Suprapubic skin (tissue), 4 donors: ENCODE measurements around the gene SRA1. TPM values are rescaled to one million over a fixed set of nuclear protein-coding genes. Genes with fewer than 3 reads are reported as not detected.

Experiments used
- DNase-seq, 2 donors: peaks; one replicate each; pipeline ENCODE4 v3.0.0-alpha.2; 2019; ENCODE audit warnings: low spot score in 2 of 2
- H3K27ac ChIP-seq: fragments of 200-600 bp; sonication (generic); one replicate; pipeline ENCODE4 v1.5.1; 2019
- H3K27me3 ChIP-seq: fragments of 200-600 bp; sonication (generic); one replicate; pipeline ENCODE4 v1.5.1; 2019
- H3K36me3 ChIP-seq: fragments of 200-600 bp; sonication (generic); one replicate; pipeline ENCODE4 v1.5.1; 2019
- H3K4me1 ChIP-seq: fragments of 200-600 bp; sonication (generic); one replicate; pipeline ENCODE4 v1.5.1; 2019
- H3K4me3 ChIP-seq: fragments of 200-600 bp; sonication (generic); one replicate; pipeline ENCODE4 v1.5.1; 2019; ENCODE audit warnings: mild to moderate bottlenecking
- H3K9me3 ChIP-seq: fragments of 200-600 bp; sonication (generic); one replicate; pipeline ENCODE4 v1.5.1; 2019
- CTCF ChIP-seq, 2 donors: fragments of 200-600 bp in 1 of 2; fragments of 450-650 bp in 1 of 2; sonication (generic) in 1 of 2; IDR thresholded peaks; one replicate each; pipeline ENCODE4 v1.5.1; 2016 to 2019; ENCODE audit warnings: antibody characterized with exemption in 2 of 2, mild to moderate bottlenecking in 1 of 2, moderate library complexity in 1 of 2
- EP300 ChIP-seq: sonication (generic); formaldehyde crosslinking; IDR thresholded peaks from one replicate; pipeline ENCODE4 v1.6.1; 2017; ENCODE audit warnings: antibody characterized with exemption
- POLR2A ChIP-seq, 2 donors: fragments of 450-650 bp; IDR thresholded peaks; one replicate each; pipeline ENCODE4 v1.6.1; 2017; ENCODE audit warnings: antibody characterized with exemption in 2 of 2, mild to moderate bottlenecking in 2 of 2, moderate library complexity in 2 of 2
- POLR2AphosphoS5 ChIP-seq, 3 donors: sonication (generic); formaldehyde crosslinking; IDR thresholded peaks; one replicate each; pipeline ENCODE4 v1.6.1; 2017; ENCODE audit warnings: antibody characterized with exemption in 3 of 3
- WGBS: methylation state at CpG from one replicate; pipeline ENCODE4 v1.1.5; 2018; 5-methylcytosine and 5-hydroxymethylcytosine counted together
- total RNA-seq, 4 donors: library from RNA; depleted of rRNA; stranded (reverse); fragments of >200 nt; gene quantifications; one replicate each; pipeline ENCODE4 v1.1.0, GENCODE V29; 2016

Gene SRA1
- total RNA-seq, 4 donors from 2014 or later = 15.8 to 27.7 (median 17.6) TPM

DNA sequence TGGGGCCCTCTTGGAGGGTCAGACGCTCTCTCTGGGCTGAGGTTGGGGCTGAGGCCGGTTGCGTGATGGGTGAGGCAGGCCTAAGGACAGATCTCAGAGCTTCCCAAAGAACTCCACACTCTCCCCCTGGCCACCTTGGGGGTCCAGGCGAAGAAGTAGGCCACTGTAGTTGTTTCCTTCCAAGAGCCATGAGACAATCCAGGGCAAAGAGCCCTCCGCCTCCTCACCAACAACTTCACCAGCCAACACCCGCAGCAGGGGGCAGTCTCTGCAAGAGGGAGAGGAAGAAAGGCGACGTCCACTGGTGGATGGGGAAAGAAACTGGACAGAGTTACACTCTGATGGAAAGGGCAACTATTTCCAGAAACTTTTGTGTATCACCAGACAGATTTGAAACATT is 18.0 kb upstream of the SRA1 start:
- no peak for DNase-seq
- no peaks in the 10 kb centered on the region for H3K27me3 ChIP-seq
- 89% methylated on average over 8 of the region's 8 CpGs for WGBS
- H3K4me1 ChIP-seq = peaks cover 5% of the 10 kb centered on the region
- peaks cover 2% of the 10 kb centered on the region for H3K36me3 ChIP-seq
- no peak overlapping the region for H3K27ac ChIP-seq
- H3K4me3 ChIP-seq = no peak overlapping the region
- no peaks in the 10 kb centered on the region for H3K9me3 ChIP-seq
- TF ChIP-seq POLR2AphosphoS5 (IDR thresholded peaks at IDR 0.05) (no peak), CTCF (IDR thresholded peaks at IDR 0.05) (peak in 1 of 2 donors; percentile 27)

DNA sequence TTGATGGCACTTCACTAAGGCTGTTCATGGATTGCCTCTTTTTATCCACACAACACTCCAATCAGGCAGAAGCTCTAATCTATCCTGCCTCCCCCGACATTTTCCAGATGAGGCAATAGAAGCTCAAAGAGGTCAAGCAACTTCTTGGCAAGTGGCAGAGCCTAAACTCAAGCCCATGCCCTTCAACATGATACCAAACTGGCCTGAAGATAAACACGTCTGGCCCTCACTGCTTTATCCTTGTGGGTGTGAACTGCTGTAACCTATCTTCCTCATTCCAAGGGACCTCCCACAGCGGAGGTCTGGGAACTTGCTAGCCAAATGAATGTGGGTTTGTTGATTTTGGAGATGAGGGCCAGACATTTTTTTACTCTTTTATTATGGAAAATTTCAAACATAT is 16.9 kb upstream of the SRA1 start:
- H3K36me3 ChIP-seq = peaks cover 8% of the 10 kb centered on the region
- H3K27ac ChIP-seq = no peak overlapping the region
- no peaks in the 10 kb centered on the region for H3K9me3 ChIP-seq
- H3K4me1 ChIP-seq = peaks cover 5% of the 10 kb centered on the region
- no peak for TF ChIP-seq POLR2AphosphoS5 (IDR thresholded peaks at IDR 0.05)
- no peak for TF ChIP-seq EP300
- TF ChIP-seq POLR2A (IDR thresholded peaks at IDR 0.05) = no peak
- no peak for TF ChIP-seq CTCF (IDR thresholded peaks at IDR 0.05)
- 56% methylated on average over 3 of the region's 3 CpGs for WGBS
- no peaks in the 10 kb centered on the region for H3K27me3 ChIP-seq
- DNase-seq = no peak
- no peak overlapping the region for H3K4me3 ChIP-seq

- no peak for DNase-seq
- Histone ChIP-seq H3K4me1 (peaks cover 9% of the 10 kb centered on the region), H3K36me3 (peaks cover 8% of the 10 kb centered on the region), H3K27ac (no peak overlapping the region), H3K4me3 (no peak overlapping the region), H3K9me3 (no peaks in the 10 kb centered on the region), H3K27me3 (no peaks in the 10 kb centered on the region)
- TF ChIP-seq POLR2A (IDR thresholded peaks at IDR 0.05) (no peak), POLR2AphosphoS5 (IDR thresholded peaks at IDR 0.05) (no peak), CTCF (IDR thresholded peaks at IDR 0.05) (no peak), EP300 (no peak)
- WGBS = 87% methylated on average over 7 of the region's 7 CpGs
These were observed 16.4 kb upstream of the SRA1 start for GRCh38 chr5:140573683-140574082.

DNA sequence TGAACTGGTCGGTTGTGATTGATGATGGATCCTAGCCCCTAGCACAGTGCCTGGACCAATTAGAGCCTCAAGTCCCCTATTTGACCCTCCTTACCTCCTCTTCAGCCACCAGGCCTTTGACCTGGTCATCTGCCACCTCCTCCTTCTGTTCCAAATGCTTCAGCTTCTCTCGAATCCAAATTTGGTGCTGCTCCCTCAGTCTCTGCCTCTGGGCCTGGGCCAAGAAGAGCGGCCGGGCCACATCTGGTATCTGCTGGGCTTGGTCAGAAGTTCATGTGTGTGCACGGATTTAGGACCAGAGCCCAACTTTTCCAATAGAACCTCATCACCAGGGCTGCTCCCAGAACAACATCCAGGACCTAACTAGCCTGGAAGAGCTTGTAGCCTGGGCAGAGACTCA is 13.8 kb upstream of the SRA1 start:
- Histone ChIP-seq H3K9me3 (no peaks in the 10 kb centered on the region), H3K4me3 (no peak overlapping the region), H3K4me1 (peaks cover 24% of the 10 kb centered on the region), H3K36me3 (peaks cover 26% of the 10 kb centered on the region), H3K27ac (no peak overlapping the region), H3K27me3 (no peaks in the 10 kb centered on the region)
- 78% methylated on average over 5 of the region's 5 CpGs for WGBS
- DNase-seq = no peak
- TF ChIP-seq CTCF (IDR thresholded peaks at IDR 0.05) (no peak), POLR2A (IDR thresholded peaks at IDR 0.05) (no peak), POLR2AphosphoS5 (IDR thresholded peaks at IDR 0.05) (no peak), EP300 (no peak)

DNA sequence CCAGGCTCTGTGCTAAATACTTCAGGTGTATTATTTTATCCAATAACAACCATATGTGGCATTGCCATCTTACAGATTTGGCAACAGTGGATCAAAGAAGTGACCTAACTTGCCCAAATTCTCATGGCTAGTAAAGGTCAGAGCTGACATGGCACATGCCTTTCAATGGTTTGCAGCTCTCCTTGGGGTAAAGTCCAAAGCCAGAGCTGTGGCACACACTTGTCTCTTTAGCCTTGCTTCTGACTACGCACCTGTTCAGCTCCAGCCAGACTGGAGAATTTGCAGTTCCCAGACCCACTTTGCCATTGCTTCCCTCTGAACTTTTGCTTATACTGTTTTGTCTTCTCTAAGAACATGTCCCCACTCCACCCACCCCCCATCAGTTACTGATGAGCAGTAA is 13.2 kb upstream of the SRA1 start:
- H3K27ac ChIP-seq = no peak overlapping the region

More for the DNA sequence above, 13.2 kb upstream of the SRA1 start:
- no peak overlapping the region for H3K4me3 ChIP-seq
- peaks cover 26% of the 10 kb centered on the region for H3K36me3 ChIP-seq
- TF ChIP-seq POLR2A (IDR thresholded peaks at IDR 0.05) = no peak
- TF ChIP-seq CTCF (IDR thresholded peaks at IDR 0.05) = no peak
- no peak for TF ChIP-seq EP300
- no peak for TF ChIP-seq POLR2AphosphoS5 (IDR thresholded peaks at IDR 0.05)
- peaks cover 30% of the 10 kb centered on the region for H3K4me1 ChIP-seq
- H3K9me3 ChIP-seq = no peaks in the 10 kb centered on the region
- DNase-seq = no peak
- 100% methylated on average over 1 of the region's 1 CpG for WGBS
- no peaks in the 10 kb centered on the region for H3K27me3 ChIP-seq
